Heart left ventricle (tissue), 16 donors: ENCODE results near the gene NPM3. TPM values are rescaled to one million over a fixed set of nuclear protein-coding genes. Genes with fewer than 3 reads are reported as not detected.

ENCODE experiments used
- ATAC-seq, 4 donors: fragments of 200-7000 bp; cut with Tn5 transposase; one replicate each; pipeline ENCODE4 v1.9.1; 2020 to 2022; ENCODE audit warnings: moderate library complexity in 4 of 4, mild to moderate bottlenecking in 3 of 4, moderate number of reproducible peaks in 1 of 4
- DNase-seq, 5 donors: peaks; one replicate each; pipeline ENCODE4 v3.0.0-alpha.2; 2020
- H3K27ac ChIP-seq, 12 donors: fragments of 200-600 bp; sonication (generic) in 4 of 12; one replicate each; pipeline versions ENCODE4 v1.5.0 to v1.8.0; 2016 to 2022; ENCODE audit warnings: mild to moderate bottlenecking in 2 of 12
- H3K27me3 ChIP-seq, 9 donors: fragments of 200-600 bp; sonication (generic) in 2 of 9; one replicate each; pipeline versions ENCODE4 v1.5.1 to v1.8.0; 2016 to 2022; ENCODE audit warnings: mild to moderate bottlenecking in 3 of 9
- H3K36me3 ChIP-seq, 9 donors: fragments of 200-600 bp; sonication (generic) in 2 of 9; one replicate each; pipeline versions ENCODE4 v1.5.0 to v1.8.0; 2018 to 2022; ENCODE audit warnings: mild to moderate bottlenecking in 2 of 9
- H3K4me1 ChIP-seq, 12 donors: fragments of 200-600 bp; sonication (generic) in 4 of 12; one replicate each; pipeline versions ENCODE4 v1.5.0 to v1.8.0; 2016 to 2022; ENCODE audit warnings: mild to moderate bottlenecking in 3 of 12
- H3K4me3 ChIP-seq, 12 donors: fragments of 200-600 bp; sonication (generic) in 4 of 12; one replicate each; pipeline versions ENCODE4 v1.5.0 to v1.8.0; 2017 to 2022; ENCODE audit warnings: mild to moderate bottlenecking in 9 of 12, moderate library complexity in 4 of 12
- H3K9me3 ChIP-seq, 12 donors: fragments of 200-600 bp; sonication (generic) in 4 of 12; one replicate each; pipeline versions ENCODE4 v1.5.0 to v1.8.0; 2016 to 2022; ENCODE audit warnings: mild to moderate bottlenecking in 1 of 12
- CTCF ChIP-seq, 12 donors: fragments of 200-600 bp; sonication (generic) in 4 of 12; IDR thresholded peaks; one replicate each; pipeline versions ENCODE4 v1.5.0 to v1.8.0; 2018 to 2022; ENCODE audit warnings: antibody characterized with exemption in 12 of 12, mild to moderate bottlenecking in 5 of 12
- POLR2A ChIP-seq, 2 donors: fragments of 450-650 bp; IDR thresholded peaks; one replicate each; pipeline ENCODE4 v1.6.1; 2017; ENCODE audit warnings: antibody characterized with exemption in 2 of 2, mild to moderate bottlenecking in 2 of 2, moderate library complexity in 2 of 2
- WGBS, 4 donors: extraction: QIAGEN DNeasy Blood & Tissue Kit in 2 of 4; methylation state at CpG; one replicate each; pipeline versions ENCODE4 v1.1.5 to v1.1.7; 2013 to 2018; 5-methylcytosine and 5-hydroxymethylcytosine counted together
- intact Hi-C, 10 donors: fragments of 100-400 bp; cut with DNase I; formaldehyde crosslinking; loops; one replicate each; pipeline versions ENCODE4 v1.11.1 to v1.14.2; 2022
- polyA plus RNA-seq, 2 donors: library from polyadenylated mRNA; stranded (reverse); fragments of 200-250 nt; gene quantifications; one replicate each; pipeline ENCODE4 v1.2.3, GENCODE V29; 2013
- total RNA-seq, 9 donors: library from RNA; depleted of rRNA in 2 of 9; stranded (reverse); fragments of >200 nt in 2 of 9; fragmentation: NEBNext Ultra II Directional in 3 of 9; extraction: Animal tissue kit (Norgen Biotek cat#: 25700) in 3 of 9; gene quantifications; one replicate each; pipeline versions ENCODE4 v1.1.0 to v1.2.4, GENCODE V29; 2016 to 2023
- donor health status: ischemic (EF 13 %, LVEDD 7.1; RV severe dilation, severe dysfunction).
- donor health status: healthy with polysubstance abuse.
- donor health status: DM: no; HTN: yes; CAD: no.
- donor health status: DM: no; HTN: no; CAD: no.
- donor health status: ischemic (EF 25% LVEDD 6.9; RV normal size, moderate dysfunction).
- donor health status: ischemic (EF 25% LVEDD 5.7; RV mildly dilated, moderate dysfunction).
- donor health status: healthy.
- donor health status: DM: yes; HTN: yes; CAD: no.
- donor health status: ischemic (EF 35%, LVEDD 5.7; RV mildly dilated, moderate dysfunction).
- donor health status: nonischemic (EF 11% LVEDD 7.7; RV severe dilation, severe dysfunction).
- donor health status: DM: yes; HTN: yes; CAD: no.
- donor health status: PGD.
- donor health status: ischemic (EF 29% LVEDD 5.4; RV normal size, mild dysfunction).
- donor health status: nonischemic (EF 23%, LVEDD 6.1; RV moderate dilation, normal function).

Gene NPM3
- total and polyA plus RNA-seq, 11 donors, result 5.9 to 24.9 (median 10.5) TPM

GRCh38 chr10:101745074-101745696 is 38.1 kb downstream of the NPM3 start:
- peaks cover 0 to 10% (median 0%) of the 10 kb centered on the region in 9 donors for H3K27me3 ChIP-seq
- 65 to 74% (median 70%) methylated on average over 9 of the region's 9 CpGs for WGBS, 4 donors
- intact Hi-C loops, result no loop called here
- H3K4me3 ChIP-seq, result no peak overlapping the region
- no peaks in the 10 kb centered on the region for H3K4me1 ChIP-seq
- DNase-seq (no peak), ATAC-seq (no peak)
- H3K27ac ChIP-seq, result no peak overlapping the region
- H3K9me3 ChIP-seq, result no peaks in the 10 kb centered on the region
- TF ChIP-seq CTCF (IDR thresholded peaks at IDR 0.05) (no peak), POLR2A (IDR thresholded peaks at IDR 0.05) (no peak)
- no peaks in the 10 kb centered on the region for H3K36me3 ChIP-seq

- DNase-seq (no peak), ATAC-seq (no peak)
- TF ChIP-seq CTCF (IDR thresholded peaks at IDR 0.05) (no peak), POLR2A (IDR thresholded peaks at IDR 0.05) (no peak)
- intact Hi-C loops, result no loop called here
- Histone ChIP-seq H3K9me3 (no peaks in the 10 kb centered on the region), H3K4me1 (no peaks in the 10 kb centered on the region), H3K27ac (no peak overlapping the region), H3K36me3 (no peaks in the 10 kb centered on the region), H3K27me3 (peaks cover 0 to 19% (median 0%) of the 10 kb centered on the region in 9 donors), H3K4me3 (no peak overlapping the region)
- WGBS, 4 donors, result 84 to 87% (median 86%) methylated on average over 3 of the region's 3 CpGs
Measured at GRCh38 chr10:101744267-101744666, 39.0 kb downstream of the NPM3 start.

- peaks cover 0 to 35% (median 10%) of the 10 kb centered on the region in 9 donors for H3K27me3 ChIP-seq
- no peak for TF ChIP-seq CTCF (IDR thresholded peaks at IDR 0.05)
- no peak for TF ChIP-seq POLR2A (IDR thresholded peaks at IDR 0.05)
- H3K4me3 ChIP-seq, result no peak overlapping the region
- H3K9me3 ChIP-seq, result no peaks in the 10 kb centered on the region
- no peak for DNase-seq
- intact Hi-C loops, result no loop called here
- H3K27ac ChIP-seq, result no peak overlapping the region
- no peak for ATAC-seq
- WGBS, 4 donors, result 48 to 49% (median 49%) methylated on average over 2 of the region's 2 CpGs
- H3K36me3 ChIP-seq, result no peaks in the 10 kb centered on the region
- H3K4me1 ChIP-seq, result no peaks in the 10 kb centered on the region
Measured at GRCh38 chr10:101741938-101742337, 41.3 kb downstream of the NPM3 start.

- Histone ChIP-seq H3K4me1 (no peaks in the 10 kb centered on the region), H3K4me3 (no peak overlapping the region), H3K36me3 (no peaks in the 10 kb centered on the region), H3K27ac (no peak overlapping the region), H3K9me3 (no peaks in the 10 kb centered on the region), H3K27me3 (peaks cover 0 to 35% (median 10%) of the 10 kb centered on the region in 9 donors)
- DNase-seq (no peak), ATAC-seq (no peak)
- TF ChIP-seq CTCF (IDR thresholded peaks at IDR 0.05), result no peak
- TF ChIP-seq POLR2A (IDR thresholded peaks at IDR 0.05), result no peak
- 73 to 85% (median 77%) methylated on average over 3 of the region's 3 CpGs for WGBS, 4 donors
- intact Hi-C loops, result no loop called here
Measured at GRCh38 chr10:101736666-101737065, 46.6 kb downstream of the NPM3 start.
